ENCODE results near the gene KLHL8. TPM values are rescaled to one million over a fixed set of nuclear protein-coding genes. Genes with fewer than 3 reads are reported as not detected.

The KLHL8 gene
- polyA plus RNA-seq, 1 donor from 2014 or later = 15.0 TPM

DNA sequence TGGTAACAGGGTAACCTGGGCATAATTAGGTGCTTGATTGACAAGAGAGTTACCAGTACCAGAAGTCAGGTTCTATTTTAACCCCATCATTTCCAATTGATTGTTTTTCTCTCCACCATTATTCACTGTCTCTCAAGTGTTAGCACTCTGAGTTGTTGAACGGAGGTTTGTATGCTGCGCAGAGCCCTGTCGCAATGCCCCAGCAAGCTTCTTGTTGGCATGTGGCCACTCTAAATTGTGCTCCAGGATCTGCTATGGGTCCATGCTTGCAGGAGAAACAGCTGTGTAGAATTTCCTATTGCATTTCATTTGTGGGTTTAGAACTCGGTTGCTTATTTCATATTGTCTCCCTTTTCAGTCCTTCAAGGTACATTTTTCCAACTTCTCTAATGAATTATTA is 98.2 kb downstream of the KLHL8 start:
- Histone ChIP-seq H4K20me1 (ENCODE audit: insufficient read depth) (no peaks in the 10 kb centered on the region), H3K4me3 (ENCODE audit: low read length) (no peak overlapping the region), H3K36me3 (ENCODE audit: insufficient read depth, low read length) (no peaks in the 10 kb centered on the region), H3K9me2 (ENCODE audit: insufficient read depth, low read length) (no peaks in the 10 kb centered on the region), H3K9me3 (ENCODE audit: low read length) (no peaks in the 10 kb centered on the region), H3K27me3 (ENCODE audit: insufficient read depth, low read depth, low read length) (no peaks in the 10 kb centered on the region), H3K27ac (ENCODE audit: low read length) (no peak overlapping the region), H3K9ac (ENCODE audit: low read length) (no peak overlapping the region), H3K4me2 (ENCODE audit: low read length) (no peak overlapping the region), H3F3A (ENCODE audit: insufficient read depth, low read length, poor library complexity, severe bottlenecking) (no peaks in the 10 kb centered on the region), H2AFZ (ENCODE audit: low read depth, low read length) (no peak overlapping the region), H3K79me2 (replicated peaks; ENCODE audit: insufficient read depth, low read length) (no peaks in the 10 kb centered on the region)
- TF ChIP-seq POLR2AphosphoS5 (IDR thresholded peaks at IDR 0.05) (no peak), EZH2 (IDR thresholded peaks at IDR 0.05; ENCODE audit: borderline replicate concordance, insufficient read depth, low read length, poor library complexity, severe bottlenecking) (no peak), TAF1 (IDR thresholded peaks at IDR 0.05; ENCODE audit: low read depth) (no peak), SMC3 (conservative IDR thresholded peaks at IDR 0.05; ENCODE audit: poor library complexity) (no peak), REST (IDR thresholded peaks at IDR 0.05; ENCODE audit: borderline replicate concordance) (no peak), RAD21 (conservative IDR thresholded peaks at IDR 0.05) (no peak), MXI1 (conservative IDR thresholded peaks at IDR 0.05; ENCODE audit: poor library complexity, severe bottlenecking) (no peak), EP300 (conservative IDR thresholded peaks at IDR 0.05; ENCODE audit: poor library complexity, severe bottlenecking) (no peak)
- TF ChIP-seq, protein P1, sequence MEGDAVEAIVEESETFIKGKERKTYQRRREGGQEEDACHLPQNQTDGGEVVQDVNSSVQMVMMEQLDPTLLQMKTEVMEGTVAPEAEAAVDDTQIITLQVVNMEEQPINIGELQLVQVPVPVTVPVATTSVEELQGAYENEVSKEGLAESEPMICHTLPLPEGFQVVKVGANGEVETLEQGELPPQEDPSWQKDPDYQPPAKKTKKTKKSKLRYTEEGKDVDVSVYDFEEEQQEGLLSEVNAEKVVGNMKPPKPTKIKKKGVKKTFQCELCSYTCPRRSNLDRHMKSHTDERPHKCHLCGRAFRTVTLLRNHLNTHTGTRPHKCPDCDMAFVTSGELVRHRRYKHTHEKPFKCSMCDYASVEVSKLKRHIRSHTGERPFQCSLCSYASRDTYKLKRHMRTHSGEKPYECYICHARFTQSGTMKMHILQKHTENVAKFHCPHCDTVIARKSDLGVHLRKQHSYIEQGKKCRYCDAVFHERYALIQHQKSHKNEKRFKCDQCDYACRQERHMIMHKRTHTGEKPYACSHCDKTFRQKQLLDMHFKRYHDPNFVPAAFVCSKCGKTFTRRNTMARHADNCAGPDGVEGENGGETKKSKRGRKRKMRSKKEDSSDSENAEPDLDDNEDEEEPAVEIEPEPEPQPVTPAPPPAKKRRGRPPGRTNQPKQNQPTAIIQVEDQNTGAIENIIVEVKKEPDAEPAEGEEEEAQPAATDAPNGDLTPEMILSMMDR (IDR thresholded peaks at IDR 0.05; ENCODE audit: poor library complexity, severe bottlenecking) = no peak

DNA sequence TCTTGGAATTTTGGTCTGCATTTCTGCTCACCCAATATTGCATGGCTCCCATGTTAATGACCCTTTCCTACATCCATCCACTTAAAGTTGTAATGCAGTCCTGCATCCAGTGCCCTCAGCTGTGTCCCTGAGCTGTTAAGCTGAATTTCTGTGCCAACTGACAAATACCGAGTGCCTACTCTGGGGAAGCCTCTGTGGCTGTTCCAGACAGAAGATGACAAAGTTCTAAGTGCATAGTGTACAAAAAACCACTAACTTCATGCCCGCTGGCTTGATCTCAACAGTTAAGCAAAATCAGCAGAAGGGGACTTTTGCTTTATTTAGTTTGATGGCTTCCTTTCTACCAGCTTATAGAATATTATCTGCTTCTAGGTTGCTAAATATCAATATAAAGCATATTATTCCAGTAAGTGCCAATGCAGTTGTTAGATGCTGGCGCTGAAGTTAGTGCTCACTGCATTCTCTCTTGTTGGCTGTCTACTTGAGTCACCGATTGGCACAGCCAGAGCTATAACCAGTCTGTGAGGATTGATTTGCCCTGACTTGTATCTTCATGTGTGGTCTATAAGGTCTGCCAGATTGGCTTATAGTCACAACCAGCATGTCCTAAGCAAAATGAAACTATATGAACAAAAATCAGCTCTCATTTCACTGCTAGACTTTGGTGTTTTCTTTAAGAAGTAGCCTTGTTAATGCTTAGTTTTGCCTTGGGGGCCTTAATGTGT is 98.9 kb downstream of the KLHL8 start:
- Histone ChIP-seq H3K79me2 (replicated peaks; ENCODE audit: insufficient read depth, low read length) (no peaks in the 10 kb centered on the region), H3K27me3 (ENCODE audit: insufficient read depth, low read depth, low read length) (no peaks in the 10 kb centered on the region), H3F3A (ENCODE audit: insufficient read depth, low read length, poor library complexity, severe bottlenecking) (no peaks in the 10 kb centered on the region), H3K4me2 (ENCODE audit: low read length) (no peak overlapping the region), H3K9me3 (ENCODE audit: low read length) (no peaks in the 10 kb centered on the region), H3K4me3 (ENCODE audit: low read length) (no peak overlapping the region), H3K9ac (ENCODE audit: low read length) (no peak overlapping the region), H3K9me2 (ENCODE audit: insufficient read depth, low read length) (no peaks in the 10 kb centered on the region), H2AFZ (ENCODE audit: low read depth, low read length) (no peak overlapping the region), H4K20me1 (ENCODE audit: insufficient read depth) (no peaks in the 10 kb centered on the region), H3K27ac (ENCODE audit: low read length) (no peak overlapping the region), H3K36me3 (ENCODE audit: insufficient read depth, low read length) (no peaks in the 10 kb centered on the region)
- TF ChIP-seq POLR2AphosphoS5 (IDR thresholded peaks at IDR 0.05) (no peak), SMC3 (conservative IDR thresholded peaks at IDR 0.05; ENCODE audit: poor library complexity) (no peak), MXI1 (conservative IDR thresholded peaks at IDR 0.05; ENCODE audit: poor library complexity, severe bottlenecking) (no peak), REST (IDR thresholded peaks at IDR 0.05; ENCODE audit: borderline replicate concordance) (no peak), RAD21 (conservative IDR thresholded peaks at IDR 0.05) (no peak), EZH2 (IDR thresholded peaks at IDR 0.05; ENCODE audit: borderline replicate concordance, insufficient read depth, low read length, poor library complexity, severe bottlenecking) (no peak), EP300 (conservative IDR thresholded peaks at IDR 0.05; ENCODE audit: poor library complexity, severe bottlenecking) (no peak)
- TF ChIP-seq, protein P1 (IDR thresholded peaks at IDR 0.05; ENCODE audit: poor library complexity, severe bottlenecking) = no peak

All from neural cell (in vitro differentiated cells).